Measurements from ENCODE around the gene MIF4GD. TPM values are rescaled to one million over a fixed set of nuclear protein-coding genes. Genes with fewer than 3 reads are reported as not detected.

MIF4GD gene
- total and polyA plus RNA-seq, 2 donors (not counting 1 experiment from before 2014, with no cell fraction given) = 41.5 to 87.4 TPM

- intact Hi-C loops (cut with micrococcal nuclease) = no loop called here
- WGBS (ENCODE audit: insufficient coverage) = 100% methylated on average over 3 of the region's 6 CpGs
- H3K27ac Mint-ChIP-seq = no peak overlapping the region
Measured at GRCh38 chr17:75218131-75218530, 52.9 kb downstream of the MIF4GD start.

More at GRCh38 chr17:75218131-75218530, 52.9 kb downstream of the MIF4GD start:
- Histone ChIP-seq H3K4me2 (replicated peaks; ENCODE audit: low read depth, low read length, poor library complexity, severe bottlenecking) (no peak overlapping the region), H3K79me2 (ENCODE audit: control insufficient read depth, insufficient read depth, low read length) (peaks cover 9% of the 10 kb centered on the region), H3K4me1 (ENCODE audit: control insufficient read depth in 2 of 2, insufficient read depth in 2 of 2, low read length in 2 of 2) (no peaks in the 10 kb centered on the region), H3K9me3 (ENCODE audit: control extremely low read depth in 1 of 3, control insufficient read depth in 2 of 3, insufficient read depth in 1 of 3, low read length in 2 of 3) (no peaks in the 10 kb centered on the region), H4K20me1 (ENCODE audit: control insufficient read depth, insufficient read depth, low read length, poor library complexity, severe bottlenecking) (no peaks in the 10 kb centered on the region), H2AFZ (ENCODE audit: insufficient read depth, low read depth, low read length, poor library complexity, severe bottlenecking) (no peak overlapping the region), H3K4me3 (ENCODE audit: control extremely low read depth in 1 of 5, extremely low read depth in 1 of 5, insufficient read depth in 1 of 5, low read depth in 2 of 5, low read length in 4 of 5) (no peak overlapping the region), H3K27ac (ENCODE audit: low read length in 2 of 2) (no peak overlapping the region), H3K36me3 (replicated peaks in 1 of 2; ENCODE audit: control extremely low read depth in 1 of 2, control insufficient read depth in 1 of 2, extremely low read depth in 1 of 2, insufficient read depth in 2 of 2, low read length in 1 of 2) (peaks cover 0 to 57% of the 10 kb centered on the region in 2 experiments), H3K27me3 (replicated peaks in 1 of 4; ENCODE audit: control extremely low read depth in 1 of 4, control insufficient read depth in 3 of 4, insufficient read depth in 4 of 4, low read length in 3 of 4) (no peaks in the 10 kb centered on the region), H3K9ac (ENCODE audit: low read length) (no peak overlapping the region)
- no peak overlapping the region for H3K4me3 Mint-ChIP-seq
- H3K9me3 Mint-ChIP-seq (ENCODE audit: insufficient read depth) = no peaks in the 10 kb centered on the region
- CTCF ChIA-PET = interaction anchor here (1.2 kb wide), 1 partner anchor 19 kb away, joined by 3 read pairs; no protein-coding TSS in a partner anchor
- TF ChIP-seq EZH2 (IDR thresholded peaks at IDR 0.05; ENCODE audit: borderline replicate concordance, insufficient read depth, low read depth, low read length, poor library complexity, severe bottlenecking) = no peak
- no peak for TF ChIP-seq CTCF (IDR thresholded peaks at IDR 0.05)
- DNase-seq (no peak), ATAC-seq (ENCODE audit: low read depth) (no peak)
- no peaks in the 10 kb centered on the region for H3K27me3 Mint-ChIP-seq
- POLR2A ChIA-PET = no interaction called here
- no peaks in the 10 kb centered on the region for H3K4me1 Mint-ChIP-seq

Other genes starting within 250 kb of the MIF4GD start
- gene ATP5PD, start 224.3 kb downstream of the MIF4GD start, total RNA-seq = 98.8 and 101 TPM in 2 replicates
- gene ATP5PD, start 224.3 kb downstream of the MIF4GD start, polyA plus RNA-seq = 70.8 and 92.1 TPM in 2 replicates
- gene KCTD2, start 224.0 kb downstream of the MIF4GD start, total RNA-seq = 23.2 and 24.6 TPM in 2 replicates
- gene KCTD2, start 224.0 kb downstream of the MIF4GD start, polyA plus RNA-seq = 15.1 and 15.7 TPM in 2 replicates
- 9.3 and 13.7 TPM in 2 replicates for gene SLC16A5, start 183.3 kb downstream of the MIF4GD start, total RNA-seq
- gene SLC16A5, start 183.3 kb downstream of the MIF4GD start, polyA plus RNA-seq = 5.1 and 14.5 TPM in 2 replicates
- gene ARMC7, start 161.3 kb downstream of the MIF4GD start, total RNA-seq = 15.7 and 15.9 TPM in 2 replicates
- 9.2 and 10.4 TPM in 2 replicates for gene ARMC7, start 161.3 kb downstream of the MIF4GD start, polyA plus RNA-seq
- 98.9 and 103 TPM in 2 replicates for gene NT5C, start 139.5 kb downstream of the MIF4GD start, total RNA-seq
- gene NT5C, start 139.5 kb downstream of the MIF4GD start, polyA plus RNA-seq = 133 and 184 TPM in 2 replicates
- 37.6 and 37.8 TPM in 2 replicates for gene JPT1, start 116.7 kb downstream of the MIF4GD start, total RNA-seq
- 34.8 and 39.7 TPM in 2 replicates for gene JPT1, start 116.7 kb downstream of the MIF4GD start, polyA plus RNA-seq
- 229 and 234 TPM in 2 replicates for gene SUMO2, start 88.3 kb downstream of the MIF4GD start, total RNA-seq
- gene SUMO2, start 88.3 kb downstream of the MIF4GD start, polyA plus RNA-seq = 35.1 and 54.7 TPM in 2 replicates
- gene NUP85, start 65.6 kb downstream of the MIF4GD start, total RNA-seq = 128 and 142 TPM in 2 replicates
- 97.5 and 170 TPM in 2 replicates for gene NUP85, start 65.6 kb downstream of the MIF4GD start, polyA plus RNA-seq
- gene GGA3, start 9.6 kb downstream of the MIF4GD start, total RNA-seq = 134 and 135 TPM in 2 replicates
- gene GGA3, start 9.6 kb downstream of the MIF4GD start, polyA plus RNA-seq = 109 and 116 TPM in 2 replicates
- 37.2 and 42.6 TPM in 2 replicates for gene MRPS7, start 9.4 kb downstream of the MIF4GD start, total RNA-seq
- 24.5 and 25.1 TPM in 2 replicates for gene MRPS7, start 9.4 kb downstream of the MIF4GD start, polyA plus RNA-seq
- 46.4 and 52.3 TPM in 2 replicates for gene SLC25A19, start 18.2 kb upstream of the MIF4GD start, total RNA-seq
- 34.5 and 36.8 TPM in 2 replicates for gene SLC25A19, start 18.2 kb upstream of the MIF4GD start, polyA plus RNA-seq
- 219 and 224 TPM in 2 replicates for gene GRB2, start 134.4 kb upstream of the MIF4GD start, total RNA-seq
- 114 and 152 TPM in 2 replicates for gene GRB2, start 134.4 kb upstream of the MIF4GD start, polyA plus RNA-seq
- 112 and 139 TPM in 2 replicates for gene TMEM94, start 185.4 kb upstream of the MIF4GD start, total RNA-seq
- gene TMEM94, start 185.4 kb upstream of the MIF4GD start, polyA plus RNA-seq = 140 and 158 TPM in 2 replicates
- 0.37 and 0.97 TPM in 2 replicates for gene CASKIN2, start 244.3 kb upstream of the MIF4GD start, total RNA-seq
- 0.27 and 1.00 TPM in 2 replicates for gene CASKIN2, start 244.3 kb upstream of the MIF4GD start, polyA plus RNA-seq
- gene TSEN54, start 245.3 kb upstream of the MIF4GD start, total RNA-seq = 29.7 and 33.0 TPM in 2 replicates
- gene TSEN54, start 245.3 kb upstream of the MIF4GD start, polyA plus RNA-seq = 26.3 and 45.9 TPM in 2 replicates

Measured in B cell (primary cell).